ENCODE measurements around the gene HAUS1.

GRCh38 chr18:46156843-46157242, 52.7 kb downstream of the HAUS1 start:
- TF ChIP-seq EZH2 (IDR thresholded peaks at IDR 0.05; ENCODE audit: low read depth, unreplicated experiment) (no peak), REST (IDR thresholded peaks at IDR 0.05; ENCODE audit: unreplicated experiment) (no peak), POLR2AphosphoS5 (IDR thresholded peaks at IDR 0.05; ENCODE audit: low read depth) (no peak), JUNB (IDR thresholded peaks at IDR 0.05; ENCODE audit: unreplicated experiment) (no peak), EZH2phosphoT487 (IDR thresholded peaks at IDR 0.05; ENCODE audit: unreplicated experiment) (no peak)
- TF ChIP-seq, protein P1, sequence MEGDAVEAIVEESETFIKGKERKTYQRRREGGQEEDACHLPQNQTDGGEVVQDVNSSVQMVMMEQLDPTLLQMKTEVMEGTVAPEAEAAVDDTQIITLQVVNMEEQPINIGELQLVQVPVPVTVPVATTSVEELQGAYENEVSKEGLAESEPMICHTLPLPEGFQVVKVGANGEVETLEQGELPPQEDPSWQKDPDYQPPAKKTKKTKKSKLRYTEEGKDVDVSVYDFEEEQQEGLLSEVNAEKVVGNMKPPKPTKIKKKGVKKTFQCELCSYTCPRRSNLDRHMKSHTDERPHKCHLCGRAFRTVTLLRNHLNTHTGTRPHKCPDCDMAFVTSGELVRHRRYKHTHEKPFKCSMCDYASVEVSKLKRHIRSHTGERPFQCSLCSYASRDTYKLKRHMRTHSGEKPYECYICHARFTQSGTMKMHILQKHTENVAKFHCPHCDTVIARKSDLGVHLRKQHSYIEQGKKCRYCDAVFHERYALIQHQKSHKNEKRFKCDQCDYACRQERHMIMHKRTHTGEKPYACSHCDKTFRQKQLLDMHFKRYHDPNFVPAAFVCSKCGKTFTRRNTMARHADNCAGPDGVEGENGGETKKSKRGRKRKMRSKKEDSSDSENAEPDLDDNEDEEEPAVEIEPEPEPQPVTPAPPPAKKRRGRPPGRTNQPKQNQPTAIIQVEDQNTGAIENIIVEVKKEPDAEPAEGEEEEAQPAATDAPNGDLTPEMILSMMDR (conservative IDR thresholded peaks at IDR 0.05; ENCODE audit: low read depth in 2 of 2): no peak

Measured in GM23338 (cell line).